Right ventricle myocardium inferior (tissue), 1 donor: ENCODE data around the gene FAM124A. TPM values are rescaled to one million over a fixed set of nuclear protein-coding genes. Genes with fewer than 3 reads are reported as not detected.
"Not testable (repeated sequence)": the region's sequence is repeated elsewhere in the genome, so short reads cannot be mapped to it uniquely, and the experiment has no call there.

Experiments
- ATAC-seq: fragments of 200-7000 bp; cut with Tn5 transposase; one replicate; pipeline ENCODE4 v1.9.1; 2020; ENCODE audit warnings: mild to moderate bottlenecking, moderate library complexity
- DNase-seq: peaks from one replicate; pipeline ENCODE4 v3.0.0; 2021; ENCODE audit errors: missing footprints
- intact Hi-C: fragments of 100-400 bp; cut with DNase I; formaldehyde crosslinking; loops from one replicate; pipeline ENCODE4 v1.11.0; 2022
- total RNA-seq: library from RNA; stranded (reverse); fragmentation: NEBNext Ultra II Directional; extraction: Animal tissue kit (Norgen Biotek cat#: 25700); gene quantifications from one replicate; pipeline ENCODE4 v1.2.1, GENCODE V29; 2021
- donor health status: DM: no; HTN: yes; CAD: no; lungs with severe emphysema.

FAM124A gene
- total RNA-seq, 1 donor from 2014 or later, result 12.1 TPM

- DNase-seq, result no peak
- ATAC-seq, result no peak
Observed at GRCh38 chr13:51283371-51283770, 61.2 kb downstream of the FAM124A start.

GRCh38 chr13:51284339-51284738, 62.1 kb downstream of the FAM124A start:
- intact Hi-C loops, result loop anchor here (5.0 to 10.0 kb wide), 2 partner anchors 37 to 520 kb away; partner anchors contain the start of gene DHRS12
- ATAC-seq, result no peak
- no peak for DNase-seq

More at GRCh38 chr13:51283371-51283770, 61.2 kb downstream of the FAM124A start:
- intact Hi-C loops, result loop anchor here (5.0 to 10.0 kb wide), 2 partner anchors 36 to 521 kb away; partner anchors contain the start of gene DHRS12

- ATAC-seq, result peak; percentile 75
- DNase-seq, result peak; percentile 73
- intact Hi-C loops, result loop anchor here (1.0 to 10.0 kb wide), 4 partner anchors 64 to 518 kb away; partner anchors contain the start of genes DHRS12 and FAM124A
Observed at GRCh38 chr13:51286135-51287002, 64.2 kb downstream of the FAM124A start.

GRCh38 chr13:51287758-51288157, 65.6 kb downstream of the FAM124A start:
- ATAC-seq (no peak), DNase-seq (no peak)
- intact Hi-C loops, result loop anchor here (2.0 to 10.0 kb wide), 2 partner anchors 161 to 517 kb away; partner anchors contain the start of gene DHRS12

- intact Hi-C loops, result loop anchor here (10.0 kb wide), 1 partner anchor 517 kb away; the partner anchor contains the start of gene DHRS12
- not testable (repeated sequence) for DNase-seq
Observed at GRCh38 chr13:51288254-51288653, 66.1 kb downstream of the FAM124A start.

GRCh38 chr13:51291341-51291740, 69.1 kb downstream of the FAM124A start:
- DNase-seq (no peak), ATAC-seq (peak; percentile 49)
- intact Hi-C loops, result no loop called here

More at GRCh38 chr13:51288254-51288653, 66.1 kb downstream of the FAM124A start:
- not testable (repeated sequence) for ATAC-seq

GRCh38 chr13:51292000-51292565, 69.9 kb downstream of the FAM124A start:
- intact Hi-C loops, result no loop called here
- no peak for DNase-seq
- no peak for ATAC-seq

GRCh38 chr13:51297556-51297955, 75.4 kb downstream of the FAM124A start:
- intact Hi-C loops, result no loop called here
- DNase-seq, result no peak

GRCh38 chr13:51298812-51299211, 76.6 kb downstream of the FAM124A start:
- intact Hi-C loops, result no loop called here
- ATAC-seq, result no peak
- no peak for DNase-seq

More at GRCh38 chr13:51297556-51297955, 75.4 kb downstream of the FAM124A start:
- ATAC-seq, result no peak

- intact Hi-C loops, result no loop called here
- ATAC-seq (no peak), DNase-seq (no peak)
Observed at GRCh38 chr13:51303063-51303552, 80.9 kb downstream of the FAM124A start.

- intact Hi-C loops, result no loop called here
- DNase-seq, result no peak
Observed at GRCh38 chr13:51303882-51304281, 81.7 kb downstream of the FAM124A start.

GRCh38 chr13:51305271-51305967, 83.2 kb downstream of the FAM124A start:
- DNase-seq (no peak), ATAC-seq (no peak)
- intact Hi-C loops, result no loop called here

More at GRCh38 chr13:51303882-51304281, 81.7 kb downstream of the FAM124A start:
- ATAC-seq, result no peak

- no peak for ATAC-seq
- intact Hi-C loops, result no loop called here
- DNase-seq, result no peak
Observed at GRCh38 chr13:51308781-51309180, 86.6 kb downstream of the FAM124A start.

- no peak for DNase-seq
- ATAC-seq, result no peak
- intact Hi-C loops, result no loop called here
Observed at GRCh38 chr13:51311231-51311630, 89.0 kb downstream of the FAM124A start.

GRCh38 chr13:51311957-51312520, 89.8 kb downstream of the FAM124A start:
- intact Hi-C loops, result no loop called here
- DNase-seq, result no peak
- ATAC-seq, result no peak

GRCh38 chr13:51313619-51314018, 91.4 kb downstream of the FAM124A start:
- ATAC-seq, result peak; percentile 51
- intact Hi-C loops, result no loop called here
- no peak for DNase-seq

- no peak for ATAC-seq
- intact Hi-C loops, result no loop called here
- no peak for DNase-seq
Observed at GRCh38 chr13:51317262-51317661, 95.1 kb downstream of the FAM124A start.

- no peak for ATAC-seq
- DNase-seq, result no peak
- intact Hi-C loops, result no loop called here
Observed at GRCh38 chr13:51318015-51318414, 95.8 kb downstream of the FAM124A start.

- intact Hi-C loops, result no loop called here
- DNase-seq (no peak), ATAC-seq (no peak)
Observed at GRCh38 chr13:51318876-51319275, 96.7 kb downstream of the FAM124A start.
